Upper lobe of right lung (tissue), 1 donor: ENCODE measurements around the gene FHIT. TPM values are rescaled to one million over a fixed set of nuclear protein-coding genes. Genes with fewer than 3 reads are reported as not detected.

Source experiments
- ATAC-seq: fragments of 200-7000 bp; cut with Tn5 transposase; one replicate; pipeline ENCODE4 v1.9.1; 2020; ENCODE audit warnings: mild to moderate bottlenecking, moderate library complexity
- DNase-seq: peaks from one replicate; pipeline ENCODE4 v3.0.0-alpha.2; 2020
- H3K27ac ChIP-seq: fragments of 200-600 bp; one replicate; pipeline ENCODE4 v1.8.0; 2022
- H3K27me3 ChIP-seq: fragments of 200-600 bp; one replicate; pipeline ENCODE4 v1.8.0; 2022; ENCODE audit warnings: mild to moderate bottlenecking
- H3K36me3 ChIP-seq: fragments of 200-600 bp; one replicate; pipeline ENCODE4 v1.8.0; 2022
- H3K4me1 ChIP-seq: fragments of 200-600 bp; one replicate; pipeline ENCODE4 v1.8.0; 2022
- H3K4me3 ChIP-seq: fragments of 200-600 bp; one replicate; pipeline ENCODE4 v1.8.0; 2022; ENCODE audit warnings: mild to moderate bottlenecking
- H3K9me3 ChIP-seq: fragments of 200-600 bp; one replicate; pipeline ENCODE4 v1.8.0; 2022
- CTCF ChIP-seq: fragments of 200-600 bp; IDR thresholded peaks from one replicate; pipeline ENCODE4 v1.8.0; 2022; ENCODE audit warnings: antibody characterized with exemption
- intact Hi-C: fragments of 100-400 bp; cut with DNase I; formaldehyde crosslinking; loops from one replicate; pipeline ENCODE4 v1.11.0; 2022
- total RNA-seq: library from RNA; stranded (reverse); fragmentation: NEBNext Ultra II Directional; extraction: Animal tissue kit (Norgen Biotek cat#: 25700); gene quantifications from one replicate; pipeline ENCODE4 v1.2.1, GENCODE V29; 2021
- donor health status: DM: no; HTN: yes; CAD: no; lungs with severe emphysema.

The FHIT gene
- total RNA-seq, 1 donor from 2014 or later, result 9.6 TPM

DNA sequence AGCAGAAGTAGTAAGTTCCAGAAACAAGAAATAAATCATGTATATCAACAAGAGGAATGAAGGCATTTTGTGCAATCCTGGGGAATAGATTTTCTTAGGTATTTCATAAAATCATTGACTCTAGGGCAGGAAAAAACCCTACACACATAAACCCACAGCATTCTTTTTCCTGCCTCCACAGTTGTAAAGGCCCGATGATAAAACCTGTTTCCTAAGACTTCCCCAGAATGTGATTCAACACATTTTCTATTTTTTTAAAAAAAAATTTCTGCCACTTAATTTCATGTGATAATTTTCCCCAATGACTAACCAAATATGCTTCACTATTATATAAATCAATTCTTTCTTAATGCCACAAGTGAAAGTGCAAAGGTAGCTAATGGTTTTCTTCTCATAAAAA is 407.0 kb downstream of the FHIT start:
- H3K36me3 ChIP-seq, result no peaks in the 10 kb centered on the region
- intact Hi-C loops, result no loop called here
- H3K27ac ChIP-seq, result no peak overlapping the region
- TF ChIP-seq CTCF, result no peak
- no peaks in the 10 kb centered on the region for H3K9me3 ChIP-seq
- no peak for DNase-seq
- H3K4me1 ChIP-seq, result no peaks in the 10 kb centered on the region
- H3K4me3 ChIP-seq, result no peak overlapping the region
- H3K27me3 ChIP-seq, result no peaks in the 10 kb centered on the region
- ATAC-seq, result no peak

- Histone ChIP-seq H3K27ac (no peak overlapping the region), H3K36me3 (no peaks in the 10 kb centered on the region), H3K4me1 (no peaks in the 10 kb centered on the region), H3K4me3 (no peak overlapping the region), H3K27me3 (no peaks in the 10 kb centered on the region), H3K9me3 (no peaks in the 10 kb centered on the region)
- ATAC-seq (no peak), DNase-seq (no peak)
- intact Hi-C loops, result no loop called here
- TF ChIP-seq CTCF, result no peak
Measured at GRCh38 chr3:60841355-60841754, 409.9 kb downstream of the FHIT start.

GRCh38 chr3:60839246-60839645 is 412.0 kb downstream of the FHIT start:
- ATAC-seq, result no peak
- H3K27ac ChIP-seq, result no peak overlapping the region
- H3K27me3 ChIP-seq, result no peaks in the 10 kb centered on the region
- H3K36me3 ChIP-seq, result no peaks in the 10 kb centered on the region
- TF ChIP-seq CTCF, result no peak
- H3K4me1 ChIP-seq, result no peaks in the 10 kb centered on the region
- no peak for DNase-seq
- H3K9me3 ChIP-seq, result no peaks in the 10 kb centered on the region
- no peak overlapping the region for H3K4me3 ChIP-seq
- intact Hi-C loops, result no loop called here

- no peak for TF ChIP-seq CTCF
- Histone ChIP-seq H3K9me3 (no peaks in the 10 kb centered on the region), H3K4me3 (no peak overlapping the region), H3K4me1 (no peaks in the 10 kb centered on the region), H3K27me3 (no peaks in the 10 kb centered on the region), H3K27ac (no peak overlapping the region), H3K36me3 (no peaks in the 10 kb centered on the region)
- intact Hi-C loops, result no loop called here
- ATAC-seq (no peak), DNase-seq (no peak)
Measured at GRCh38 chr3:60835796-60836195, 415.5 kb downstream of the FHIT start.

GRCh38 chr3:60829058-60829457 is 422.2 kb downstream of the FHIT start:
- ATAC-seq, result no peak
- no peak for DNase-seq
- Histone ChIP-seq H3K27me3 (no peaks in the 10 kb centered on the region), H3K4me3 (no peak overlapping the region), H3K36me3 (no peaks in the 10 kb centered on the region), H3K4me1 (no peaks in the 10 kb centered on the region), H3K27ac (no peak overlapping the region), H3K9me3 (peaks cover 7% of the 10 kb centered on the region)
- TF ChIP-seq CTCF, result no peak
- intact Hi-C loops, result no loop called here

DNA sequence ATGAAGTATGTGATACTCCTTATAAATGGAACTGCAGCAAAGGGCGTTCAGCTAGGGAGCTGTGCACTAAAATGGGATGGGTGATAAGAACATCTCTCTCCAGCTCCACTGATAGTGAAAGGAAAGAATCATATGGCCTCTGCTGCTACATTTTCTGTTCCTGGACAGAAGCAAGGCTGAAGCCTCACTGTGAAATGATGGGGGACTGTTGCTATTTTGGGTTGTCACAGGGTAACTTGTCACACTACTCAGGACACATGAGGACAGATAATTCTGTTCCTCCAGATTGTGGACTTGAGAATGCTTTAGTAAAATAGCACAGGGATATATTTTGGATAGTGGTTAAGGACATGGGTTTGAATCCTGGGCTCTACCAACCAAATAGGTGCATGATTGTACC is 423.6 kb downstream of the FHIT start:
- H3K4me3 ChIP-seq, result no peak overlapping the region
- H3K4me1 ChIP-seq, result no peaks in the 10 kb centered on the region
- DNase-seq, result no peak
- intact Hi-C loops, result no loop called here
- no peak for ATAC-seq
- no peaks in the 10 kb centered on the region for H3K36me3 ChIP-seq
- H3K27ac ChIP-seq, result no peak overlapping the region
- no peak for TF ChIP-seq CTCF
- peaks cover 7% of the 10 kb centered on the region for H3K9me3 ChIP-seq
- no peaks in the 10 kb centered on the region for H3K27me3 ChIP-seq
